Brain microvascular endothelial cell (primary cell): ENCODE data around the gene TMIGD3.

ENCODE experiments used
- DNase-seq: peaks from one replicate; pipeline ENCODE4 v3.0.0-alpha.2; 2020
- H3K27ac ChIP-seq: fragments of 250-450 bp; sonication (Bioruptor Pico); 2 replicates; pipeline ENCODE4 v1.5.1; 2020; ENCODE audit warnings: mild to moderate bottlenecking, moderate library complexity
- H3K27me3 ChIP-seq: fragments of 250-450 bp; sonication (Bioruptor Pico); replicated peaks from 2 replicates; pipeline ENCODE4 v1.5.1; 2020; ENCODE audit warnings: mild to moderate bottlenecking
- H3K36me3 ChIP-seq: fragments of 250-450 bp; sonication (Bioruptor Pico); replicated peaks from 2 replicates; pipeline ENCODE4 v1.5.1; 2020; ENCODE audit warnings: mild to moderate bottlenecking
- H3K4me3 ChIP-seq: 2 replicates; pipeline ENCODE4 v1.5.1; 2011; ENCODE audit warnings: low read depth, mild to moderate bottlenecking, control low read depth, low read length, moderate library complexity
- in situ Hi-C: cut with HindIII; loops from 2 replicates; pipeline ENCODE4 v1.10.0; 2017; ENCODE audit warnings: low sequenced_read_pairs, low pct_ligation_motif_present
- TF ChIP-seq, protein P1 (sequence below): IDR thresholded peaks from 2 replicates; pipeline ENCODE4 v1.5.1; 2011; ENCODE audit warnings: low read depth, mild to moderate bottlenecking, moderate library complexity, low read length, control low read depth, inconsistent platforms; ENCODE audit errors: missing control alignments

Gene TMIGD3

DNA sequence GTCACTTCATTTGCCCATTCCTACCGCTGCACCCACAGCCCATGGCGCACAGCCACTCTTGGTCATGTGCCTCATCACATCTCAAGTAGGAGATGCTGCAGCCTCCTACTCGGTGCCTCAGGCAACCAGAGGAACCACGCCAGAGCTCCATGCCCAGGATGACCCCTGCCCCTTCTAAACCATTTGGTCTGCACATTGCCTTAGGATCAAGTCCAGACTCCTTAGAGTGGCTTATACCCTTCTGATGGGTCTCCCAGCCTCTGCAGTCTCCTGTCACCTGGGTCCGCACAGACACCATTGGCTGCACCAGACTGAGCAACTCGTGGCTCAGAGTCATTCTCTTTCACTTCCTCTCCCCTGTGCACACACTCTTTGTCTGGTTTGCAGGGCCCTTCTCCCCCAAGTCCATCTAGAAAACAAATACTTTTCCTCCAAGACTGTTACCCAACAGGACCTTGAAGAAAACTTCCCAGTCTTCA lies 2.2 kb upstream of the TMIGD3 start:
- DNase-seq, result no peak
- no peak overlapping the region for H3K27ac ChIP-seq
- no peaks in the 10 kb centered on the region for H3K27me3 ChIP-seq
- H3K36me3 ChIP-seq, result no peaks in the 10 kb centered on the region
- no peak overlapping the region for H3K4me3 ChIP-seq
- in situ Hi-C loops, result no loop called here
- TF ChIP-seq, protein P1, sequence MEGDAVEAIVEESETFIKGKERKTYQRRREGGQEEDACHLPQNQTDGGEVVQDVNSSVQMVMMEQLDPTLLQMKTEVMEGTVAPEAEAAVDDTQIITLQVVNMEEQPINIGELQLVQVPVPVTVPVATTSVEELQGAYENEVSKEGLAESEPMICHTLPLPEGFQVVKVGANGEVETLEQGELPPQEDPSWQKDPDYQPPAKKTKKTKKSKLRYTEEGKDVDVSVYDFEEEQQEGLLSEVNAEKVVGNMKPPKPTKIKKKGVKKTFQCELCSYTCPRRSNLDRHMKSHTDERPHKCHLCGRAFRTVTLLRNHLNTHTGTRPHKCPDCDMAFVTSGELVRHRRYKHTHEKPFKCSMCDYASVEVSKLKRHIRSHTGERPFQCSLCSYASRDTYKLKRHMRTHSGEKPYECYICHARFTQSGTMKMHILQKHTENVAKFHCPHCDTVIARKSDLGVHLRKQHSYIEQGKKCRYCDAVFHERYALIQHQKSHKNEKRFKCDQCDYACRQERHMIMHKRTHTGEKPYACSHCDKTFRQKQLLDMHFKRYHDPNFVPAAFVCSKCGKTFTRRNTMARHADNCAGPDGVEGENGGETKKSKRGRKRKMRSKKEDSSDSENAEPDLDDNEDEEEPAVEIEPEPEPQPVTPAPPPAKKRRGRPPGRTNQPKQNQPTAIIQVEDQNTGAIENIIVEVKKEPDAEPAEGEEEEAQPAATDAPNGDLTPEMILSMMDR, result no peak

DNA sequence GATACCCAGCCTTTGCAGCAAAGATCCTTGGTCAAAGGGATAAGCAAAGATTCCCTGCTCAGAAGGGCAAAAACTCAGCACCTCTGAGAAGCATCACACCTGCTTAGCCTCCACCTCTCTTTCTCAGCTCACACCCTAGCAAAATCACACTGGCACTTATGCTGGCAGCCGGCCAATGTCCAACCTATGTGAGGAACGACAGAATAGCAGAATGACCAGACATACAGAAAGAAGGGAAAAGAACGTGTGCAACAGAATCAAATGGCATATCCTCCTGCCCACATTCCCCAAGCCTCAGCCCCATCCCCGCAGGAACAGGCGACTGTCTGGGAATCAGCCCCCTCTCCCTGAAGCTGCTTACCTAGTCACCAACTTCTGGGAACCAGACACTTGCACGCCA lies 664 bp upstream of the TMIGD3 start:
- Histone ChIP-seq H3K27ac (no peak overlapping the region), H3K27me3 (no peaks in the 10 kb centered on the region), H3K4me3 (no peak overlapping the region), H3K36me3 (no peaks in the 10 kb centered on the region)
- TF ChIP-seq, protein P1, result no peak
- no peak for DNase-seq
- in situ Hi-C loops, result no loop called here

DNA sequence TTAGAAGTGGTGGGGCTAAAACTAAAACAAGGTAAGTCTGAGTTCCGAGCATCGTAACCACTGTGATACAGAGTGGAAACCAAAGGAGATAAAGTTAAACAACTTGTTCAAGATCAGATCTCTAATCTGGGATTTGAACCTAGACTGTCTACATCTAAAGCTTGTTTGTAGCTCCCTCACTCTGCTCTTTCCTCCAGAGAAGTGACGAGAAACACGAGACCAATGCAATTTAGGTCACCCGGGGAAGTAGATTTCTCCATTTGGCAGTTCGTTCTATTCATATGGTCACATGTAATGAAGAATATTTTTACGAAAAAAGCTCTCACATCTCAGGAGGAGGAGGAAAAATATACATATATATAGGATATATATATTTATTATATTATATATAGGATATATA lies 1.8 kb downstream of the TMIGD3 start:
- no peaks in the 10 kb centered on the region for H3K27me3 ChIP-seq
- in situ Hi-C loops, result no loop called here
- TF ChIP-seq, protein P1, result no peak
- H3K36me3 ChIP-seq, result no peaks in the 10 kb centered on the region
- H3K4me3 ChIP-seq, result no peak overlapping the region
- no peak for DNase-seq
- no peak overlapping the region for H3K27ac ChIP-seq

DNA sequence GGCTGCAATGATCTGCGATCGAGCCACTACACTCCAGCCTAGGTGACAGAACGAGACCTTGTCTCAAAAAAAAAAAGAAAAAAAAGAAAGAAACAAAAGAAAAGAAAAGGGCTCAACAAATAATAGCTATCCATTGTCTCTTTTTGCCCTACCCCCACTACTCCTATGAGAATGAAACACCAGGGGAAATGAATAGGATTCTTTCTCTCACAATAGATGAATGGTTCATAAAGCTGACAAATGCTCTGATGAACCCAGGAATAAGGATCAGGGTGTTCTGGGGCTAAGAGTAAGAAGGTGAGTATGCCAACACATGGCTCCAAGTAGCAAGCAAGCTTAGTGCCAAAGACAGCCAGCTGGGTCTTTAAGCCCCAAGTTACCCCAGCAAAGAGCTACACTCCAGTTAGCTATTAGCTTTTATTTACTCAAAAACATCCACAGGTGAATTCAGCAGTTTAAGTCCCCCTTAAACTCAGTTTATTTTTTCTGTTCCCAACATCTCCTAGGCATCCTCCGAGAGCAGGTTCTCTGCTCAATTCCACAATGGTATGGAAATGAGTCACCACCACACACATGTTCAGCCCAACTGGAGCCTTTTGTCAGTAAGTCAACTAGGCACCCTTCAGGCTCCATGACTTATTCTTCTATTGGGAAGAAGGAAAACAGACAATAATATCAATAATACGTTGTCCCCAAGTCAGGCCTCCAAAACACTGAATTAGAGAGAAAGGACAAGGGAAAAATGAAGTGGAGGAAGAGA lies 4.2 kb downstream of the TMIGD3 start:
- Histone ChIP-seq H3K27ac (no peak overlapping the region), H3K4me3 (no peak overlapping the region), H3K27me3 (no peaks in the 10 kb centered on the region), H3K36me3 (no peaks in the 10 kb centered on the region)
- TF ChIP-seq, protein P1, result no peak
- in situ Hi-C loops, result no loop called here
- no peak for DNase-seq

DNA sequence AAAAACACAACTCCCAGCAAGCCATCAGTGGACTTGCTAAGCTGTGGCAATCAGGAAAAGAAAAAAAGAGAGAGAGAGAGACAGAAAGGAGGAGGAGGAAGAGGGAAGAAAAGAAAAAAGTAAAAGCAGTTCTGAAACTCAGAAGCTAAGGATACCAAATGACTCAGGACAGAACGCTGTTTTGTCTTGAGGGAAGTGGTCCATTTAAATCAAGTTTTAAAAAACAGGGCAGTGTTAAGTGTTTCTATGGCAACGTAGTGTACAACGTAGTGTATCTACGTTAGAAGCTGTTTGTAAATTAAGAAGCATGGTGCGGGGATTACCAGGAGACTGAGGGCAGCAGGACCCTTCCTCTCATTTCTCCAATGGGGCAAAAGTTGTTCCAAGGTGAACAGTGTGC lies 5.8 kb downstream of the TMIGD3 start:
- TF ChIP-seq, protein P1, result no peak
- no peak for DNase-seq
- H3K27ac ChIP-seq, result no peak overlapping the region
- in situ Hi-C loops, result no loop called here
- no peak overlapping the region for H3K4me3 ChIP-seq
- H3K36me3 ChIP-seq, result no peaks in the 10 kb centered on the region
- H3K27me3 ChIP-seq, result no peaks in the 10 kb centered on the region

DNA sequence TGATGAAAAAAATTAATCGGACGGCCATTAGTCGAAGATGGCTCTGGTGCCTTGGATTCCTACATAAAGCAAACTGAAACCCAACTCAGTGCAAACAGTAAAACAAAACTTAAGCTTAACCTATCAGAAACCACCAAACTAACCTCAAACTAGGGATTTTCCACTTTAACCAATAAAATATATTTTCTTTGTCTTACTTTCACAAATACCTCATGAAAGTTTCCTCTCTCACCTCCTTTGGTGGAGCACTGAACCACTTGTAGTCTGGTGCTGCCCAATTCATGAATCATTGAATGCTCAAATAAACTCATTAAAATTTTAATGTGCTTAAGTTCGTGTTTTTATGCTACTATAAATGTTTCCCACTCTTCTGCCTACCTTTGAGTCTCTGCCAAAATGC lies 7.0 kb downstream of the TMIGD3 start:
- no peak for DNase-seq
- TF ChIP-seq, protein P1, result no peak
- no peaks in the 10 kb centered on the region for H3K27me3 ChIP-seq
- in situ Hi-C loops, result no loop called here
- H3K27ac ChIP-seq, result no peak overlapping the region
- H3K4me3 ChIP-seq, result no peak overlapping the region
- H3K36me3 ChIP-seq, result no peaks in the 10 kb centered on the region
